HUES64 (cell line): ENCODE measurements around the gene HYDIN.
"Not testable (repeated sequence)": the region's sequence is repeated elsewhere in the genome, so short reads cannot be mapped to it uniquely, and the experiment has no call there.

Source experiments
- H3K27ac ChIP-seq: 2 replicates; pipeline ENCODE4 v1.7.0; 2013; ENCODE audit warnings: low read depth, low read length, inconsistent platforms
- H3K27me3 ChIP-seq: 2 replicates; pipeline ENCODE4 v1.6.1; 2013; ENCODE audit warnings: mild to moderate bottlenecking, low read length; ENCODE audit not compliant: insufficient read depth
- H3K36me3 ChIP-seq: 2 replicates; pipeline ENCODE4 v1.6.1; 2013; ENCODE audit warnings: mild to moderate bottlenecking, low read length; ENCODE audit not compliant: insufficient read depth
- H3K4me1 ChIP-seq: 2 replicates; pipeline ENCODE4 v1.6.1; 2013; ENCODE audit warnings: mild to moderate bottlenecking, low read length, moderate library complexity; ENCODE audit not compliant: insufficient read depth
- H3K4me3 ChIP-seq: 2 replicates; pipeline ENCODE4 v1.5.1; 2013; ENCODE audit warnings: mild to moderate bottlenecking, low read length, moderate library complexity
- H3K9ac ChIP-seq: 2 replicates; pipeline ENCODE4 v1.6.1; 2013; ENCODE audit warnings: mild to moderate bottlenecking, low read depth, low read length
- H3K9me3 ChIP-seq: 2 replicates; pipeline ENCODE4 v1.6.1; 2013; ENCODE audit warnings: low read depth, low read length; ENCODE audit not compliant: insufficient read depth
- WGBS: fragments of 150-250, 120-280 bp; methylation state at CpG from one replicate; pipeline ENCODE4 v1.1.7; 2013; ENCODE audit warnings: missing lambda C conversion rate; 5-methylcytosine and 5-hydroxymethylcytosine counted together

Gene HYDIN

GRCh38 chr16:70822734-70823133, 407.8 kb downstream of the HYDIN start:
- H3K9ac ChIP-seq, H3K27ac ChIP-seq, H3K36me3 ChIP-seq, H3K4me1 ChIP-seq, H3K9me3 ChIP-seq, H3K27me3 ChIP-seq, H3K4me3 ChIP-seq: not testable (repeated sequence)
- no CpG with 5 or more reads among the region's 2 CpGs for WGBS

DNA sequence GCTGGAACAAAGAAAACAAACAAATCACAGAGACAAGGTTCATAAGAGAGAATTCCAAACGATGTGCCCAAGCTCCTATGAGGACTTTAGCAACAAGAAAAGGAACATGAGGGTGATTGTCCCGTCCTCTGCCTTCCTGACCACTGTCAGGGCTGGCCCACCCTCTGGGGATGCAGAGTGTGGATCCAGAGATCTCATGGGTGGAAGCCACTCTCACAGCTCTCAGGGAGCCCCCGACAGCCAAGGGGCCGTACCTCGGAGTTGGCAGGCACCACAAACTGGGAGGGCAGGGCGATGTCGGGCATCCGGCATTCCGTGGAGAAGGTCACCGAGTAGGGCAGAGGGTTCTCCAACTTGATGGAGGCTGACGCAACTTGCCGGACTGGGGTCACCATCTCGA, 412.4 kb downstream of the HYDIN start:
- H3K9ac ChIP-seq, H3K27ac ChIP-seq, H3K4me1 ChIP-seq, H3K9me3 ChIP-seq, H3K4me3 ChIP-seq, H3K27me3 ChIP-seq, H3K36me3 ChIP-seq: not testable (repeated sequence)
- 91% methylated on average over 8 of the region's 13 CpGs for WGBS

DNA sequence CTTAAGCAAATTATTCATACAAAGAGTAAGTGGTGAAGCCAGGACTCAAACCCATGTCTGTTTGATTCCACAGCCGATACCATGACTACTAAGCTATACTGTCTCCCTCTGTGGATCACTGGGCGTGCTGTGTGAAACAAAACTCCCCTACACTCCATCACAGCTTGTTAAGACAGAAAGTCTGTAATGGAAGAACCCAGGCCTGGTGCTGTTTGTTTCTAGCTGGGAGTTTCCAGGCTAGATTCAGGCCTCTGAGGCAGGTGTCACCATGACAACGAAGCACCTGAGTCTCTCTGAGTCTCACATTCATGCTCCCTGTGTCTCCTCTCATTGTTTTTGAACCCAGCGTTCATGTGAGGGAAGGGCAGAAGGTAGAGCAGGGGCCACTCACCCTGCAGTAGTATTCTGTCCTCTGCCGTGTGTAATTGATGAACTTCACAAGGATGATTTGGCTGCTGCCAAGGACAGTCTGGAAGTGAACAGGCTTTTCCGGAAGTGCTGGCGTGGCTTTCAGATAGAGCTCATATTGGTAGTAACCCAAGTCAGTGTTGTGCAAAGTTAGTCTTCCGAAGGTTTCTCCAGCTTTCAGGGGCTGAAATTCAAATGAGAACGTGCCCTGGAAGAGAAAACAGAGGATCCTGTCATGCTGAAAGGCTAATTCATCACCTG, 421.0 kb downstream of the HYDIN start:
- Histone ChIP-seq H3K4me3 (no peak overlapping the region), H3K36me3 (no peaks in the 10 kb centered on the region), H3K4me1 (no peaks in the 10 kb centered on the region), H3K27ac (no peak overlapping the region), H3K27me3 (peaks cover 28% of the 10 kb centered on the region), H3K9me3 (no peaks in the 10 kb centered on the region), H3K9ac (no peak overlapping the region)
- WGBS, result 74% methylated on average over 9 of the region's 9 CpGs

DNA sequence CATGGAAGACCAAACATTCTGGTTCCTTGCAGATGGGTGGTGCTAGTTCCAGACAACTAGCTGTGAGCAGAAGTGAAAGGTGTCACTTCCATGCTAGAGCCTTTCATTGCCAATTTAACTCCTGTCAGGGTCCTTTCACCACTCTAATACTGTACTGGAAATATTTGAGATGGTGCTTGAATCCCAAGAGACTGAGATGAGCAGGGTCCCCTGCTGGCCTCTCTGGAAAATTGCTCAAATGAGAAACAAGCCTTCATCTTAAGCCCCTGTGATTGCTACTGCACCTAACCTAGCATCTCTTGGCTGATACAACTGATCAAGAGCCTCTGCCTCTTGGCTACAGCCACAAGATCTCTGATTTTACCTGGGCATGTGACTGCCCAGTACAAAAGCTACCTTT, 422.2 kb downstream of the HYDIN start:
- H3K4me3 ChIP-seq, result no peak overlapping the region
- no peaks in the 10 kb centered on the region for H3K4me1 ChIP-seq
- peaks cover 33% of the 10 kb centered on the region for H3K27me3 ChIP-seq
- H3K9ac ChIP-seq, result no peak overlapping the region
- no peaks in the 10 kb centered on the region for H3K36me3 ChIP-seq
- H3K27ac ChIP-seq, result no peak overlapping the region
- H3K9me3 ChIP-seq, result no peaks in the 10 kb centered on the region

- Histone ChIP-seq H3K9ac (no peak overlapping the region), H3K27me3 (peaks cover 47% of the 10 kb centered on the region), H3K9me3 (no peaks in the 10 kb centered on the region), H3K36me3 (no peaks in the 10 kb centered on the region), H3K4me3 (no peak overlapping the region), H3K4me1 (peaks cover 5% of the 10 kb centered on the region), H3K27ac (no peak overlapping the region)
- WGBS, result 89% methylated on average over 3 of the region's 3 CpGs
Observed at GRCh38 chr16:70805787-70806186, 424.7 kb downstream of the HYDIN start.

DNA sequence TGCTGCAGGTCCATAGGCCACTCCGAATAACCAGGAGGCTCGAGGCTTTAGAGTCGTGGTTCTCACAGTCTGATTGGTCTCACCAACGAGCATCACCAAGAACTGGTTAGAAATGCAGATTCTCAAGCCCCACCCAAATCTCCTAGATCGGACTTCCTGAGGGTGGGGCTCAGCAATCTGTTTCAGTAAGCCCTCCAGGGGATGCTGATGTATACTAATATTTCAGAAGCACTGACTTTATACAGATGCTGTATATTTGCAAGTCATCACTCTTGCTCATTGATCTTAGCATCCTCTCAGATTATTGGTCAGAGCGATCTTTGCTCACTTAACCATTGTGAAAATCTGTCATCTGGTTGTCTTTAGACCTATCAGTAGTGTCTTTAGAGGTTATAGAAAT, 425.1 kb downstream of the HYDIN start:
- Histone ChIP-seq H3K27ac (no peak overlapping the region), H3K36me3 (no peaks in the 10 kb centered on the region), H3K4me1 (peaks cover 5% of the 10 kb centered on the region), H3K9ac (no peak overlapping the region), H3K27me3 (peaks cover 47% of the 10 kb centered on the region), H3K9me3 (no peaks in the 10 kb centered on the region), H3K4me3 (no peak overlapping the region)
- WGBS, result 80% methylated on average over 6 of the region's 6 CpGs

- no peak overlapping the region for H3K4me3 ChIP-seq
- H3K4me1 ChIP-seq, result peaks cover 10% of the 10 kb centered on the region
- WGBS, result 83% methylated on average over 1 of the region's 2 CpGs
- peaks cover 47% of the 10 kb centered on the region for H3K27me3 ChIP-seq
- H3K27ac ChIP-seq, result no peak overlapping the region
- H3K36me3 ChIP-seq, result no peaks in the 10 kb centered on the region
- no peaks in the 10 kb centered on the region for H3K9me3 ChIP-seq
- no peak overlapping the region for H3K9ac ChIP-seq
Observed at GRCh38 chr16:70804734-70805169, 425.8 kb downstream of the HYDIN start.

GRCh38 chr16:70804153-70804733, 426.3 kb downstream of the HYDIN start:
- Histone ChIP-seq H3K27me3 (peaks cover 47% of the 10 kb centered on the region), H3K4me3 (no peak overlapping the region), H3K27ac (no peak overlapping the region), H3K9ac (no peak overlapping the region), H3K4me1 (peaks cover 14% of the 10 kb centered on the region), H3K9me3 (no peaks in the 10 kb centered on the region), H3K36me3 (no peaks in the 10 kb centered on the region)
- 77% methylated on average over 8 of the region's 8 CpGs for WGBS

- Histone ChIP-seq H3K9me3 (no peaks in the 10 kb centered on the region), H3K36me3 (peaks cover 8% of the 10 kb centered on the region; the same call in 1 of the 2 replicates), H3K27ac (no peak overlapping the region), H3K27me3 (peaks cover 43% of the 10 kb centered on the region; the same call in 1 of the 2 replicates), H3K4me3 (no peak overlapping the region), H3K9ac (no peak overlapping the region), H3K4me1 (peaks cover 14% of the 10 kb centered on the region)
Observed at GRCh38 chr16:70803319-70803718, 427.2 kb downstream of the HYDIN start.

DNA sequence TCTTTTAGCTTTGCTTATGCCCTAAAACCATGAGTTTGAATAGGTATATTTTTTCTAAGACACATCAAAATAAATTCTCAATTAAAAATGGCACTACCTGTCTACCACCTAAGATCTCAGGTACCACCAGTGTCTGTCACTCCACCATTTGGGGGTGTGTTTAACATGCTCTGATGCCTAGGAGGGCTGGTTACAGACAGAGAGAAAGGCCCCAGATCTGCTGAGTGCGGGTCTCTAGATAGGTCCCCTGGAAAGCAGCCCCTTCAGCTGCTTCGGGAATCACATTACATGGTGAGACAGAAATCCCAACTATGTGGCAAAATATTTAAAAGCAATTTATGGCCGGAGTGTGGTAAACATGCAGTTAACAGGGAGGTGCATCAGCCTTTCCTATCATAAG, 428.9 kb downstream of the HYDIN start:
- Histone ChIP-seq H3K4me3 (peak overlapping the region; percentile 97), H3K9me3 (no peaks in the 10 kb centered on the region), H3K27me3 (peaks cover 30% of the 10 kb centered on the region; the same call in 1 of the 2 replicates), H3K9ac (no peak overlapping the region), H3K4me1 (peaks cover 14% of the 10 kb centered on the region), H3K36me3 (peaks cover 14% of the 10 kb centered on the region; the same call in 1 of the 2 replicates), H3K27ac (no peak overlapping the region)
- WGBS, result 80% methylated on average over 3 of the region's 3 CpGs

GRCh38 chr16:70800781-70801480, 429.6 kb downstream of the HYDIN start, which contains the start of gene VAC14:
VAC14 (minus strand) TSS chr16:70801158; CDS start chr16:70800900, 258 bp downstream.
- peaks cover 14% of the 10 kb centered on the region; the same call in 1 of the 2 replicates for H3K36me3 ChIP-seq
- peaks cover 24% of the 10 kb centered on the region; the same call in 1 of the 2 replicates for H3K27me3 ChIP-seq
- H3K9me3 ChIP-seq, result no peaks in the 10 kb centered on the region
- H3K27ac ChIP-seq, result peak within 1 kb of the TSS; percentile 74
- H3K9ac ChIP-seq, result peak within 1 kb of the TSS; percentile 94
- peak within 1 kb of the TSS; percentile 97 for H3K4me3 ChIP-seq
- peaks cover 14% of the 10 kb centered on the region for H3K4me1 ChIP-seq
- under 1% methylated on average over 63 of the region's 64 CpGs for WGBS
